Thyroid gland (tissue), 4 donors: ENCODE data around the gene FOXC1. TPM values are rescaled to one million over a fixed set of nuclear protein-coding genes. Genes with fewer than 3 reads are reported as not detected.
A peak's percentile ranks its signal among the peaks of the same experiment; 100 is the strongest.

Experiments used
- DNase-seq, 2 donors: peaks; one replicate each; pipeline ENCODE4 v3.0.0-alpha.2; 2019
- H3K27ac ChIP-seq, 3 donors: fragments of 200-600 bp; sonication (generic); 1 replicate in 2 of 3; 2 replicates in 1 of 3; pipeline ENCODE4 v1.5.1; 2016 to 2019; ENCODE audit warnings: mild to moderate bottlenecking in 1 of 3, moderate library complexity in 1 of 3
- H3K27me3 ChIP-seq: fragments of 200-600 bp; sonication (generic); one replicate; pipeline ENCODE4 v1.5.1; 2019
- H3K36me3 ChIP-seq, 2 donors: fragments of 200-600 bp; sonication (generic); one replicate each; pipeline ENCODE4 v1.5.1; 2016 to 2019
- H3K4me1 ChIP-seq, 2 donors: fragments of 200-600 bp; sonication (generic); one replicate each; pipeline ENCODE4 v1.5.1; 2017 to 2019
- H3K4me3 ChIP-seq, 3 donors: fragments of 200-600 bp; sonication (generic); replicated peaks in 1 of 3; 1 replicate in 2 of 3; 2 replicates in 1 of 3; pipeline ENCODE4 v1.5.1; 2016; ENCODE audit warnings: mild to moderate bottlenecking in 1 of 3
- H3K9me3 ChIP-seq: fragments of 200-600 bp; sonication (generic); one replicate; pipeline ENCODE4 v1.5.1; 2017
- POLR2A ChIP-seq, 2 donors: fragments of 450-650 bp; IDR thresholded peaks; one replicate each; pipeline ENCODE4 v1.6.1; 2017; ENCODE audit warnings: antibody characterized with exemption in 2 of 2, mild to moderate bottlenecking in 2 of 2, moderate library complexity in 1 of 2
- WGBS, 2 donors: methylation state at CpG; one replicate each; pipeline ENCODE4 v1.1.5; 2017; 5-methylcytosine and 5-hydroxymethylcytosine counted together
- intact Hi-C: fragments of 100-400 bp; cut with DNase I; formaldehyde crosslinking; loops from one replicate; pipeline ENCODE4 v1.15.1; 2023
- total RNA-seq, 4 donors: library from RNA; depleted of rRNA; stranded (reverse); fragments of >200 nt; gene quantifications; one replicate each; pipeline ENCODE4 v1.2.3, GENCODE V29; 2016
- TF ChIP-seq, protein P1 (sequence below), 6 experiments: fragments of 200-600 bp in 3 of 6; fragments of 450-650 bp in 3 of 6; sonication (generic) in 3 of 6; IDR thresholded peaks; one replicate each; pipeline ENCODE4 v1.5.1; 2016 to 2019; ENCODE audit warnings: antibody characterized with exemption in 6 of 6, mild to moderate bottlenecking in 2 of 6, inconsistent platforms in 1 of 6, moderate library complexity in 1 of 6

The FOXC1 gene
- total RNA-seq, 4 donors from 2014 or later: 3.8 to 8.1 (median 5.5) TPM

DNA sequence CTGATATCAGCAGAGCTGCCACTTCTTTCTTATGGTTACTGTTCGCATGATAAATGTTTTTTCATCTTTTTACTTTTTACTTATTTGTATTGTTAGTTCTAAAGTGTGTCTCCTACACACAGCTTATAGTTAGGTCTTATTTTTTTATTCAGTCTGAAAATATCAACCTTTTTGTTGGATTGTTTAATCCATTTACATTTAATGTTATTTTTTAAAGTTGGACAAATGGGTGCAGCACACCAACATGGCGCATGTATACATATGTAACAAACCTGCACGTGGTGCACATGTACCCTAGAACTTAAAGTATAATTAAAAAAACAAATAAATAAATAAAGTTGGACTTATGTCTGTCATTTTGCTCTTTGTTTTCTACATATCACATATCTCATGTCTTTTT, 40.3 kb upstream of the FOXC1 start:
- peaks cover 0 to under 1% of the 10 kb centered on the region in 2 donors for H3K4me1 ChIP-seq
- no peaks in the 10 kb centered on the region for H3K27me3 ChIP-seq
- 95 to 96% methylated on average over 3 of the region's 3 CpGs for WGBS, 2 donors
- H3K36me3 ChIP-seq: no peaks in the 10 kb centered on the region
- no peak overlapping the region for H3K27ac ChIP-seq
- H3K9me3 ChIP-seq: no peaks in the 10 kb centered on the region
- no peak for DNase-seq
- intact Hi-C loops: no loop called here
- TF ChIP-seq POLR2A (IDR thresholded peaks at IDR 0.05): no peak
- TF ChIP-seq, protein P1, sequence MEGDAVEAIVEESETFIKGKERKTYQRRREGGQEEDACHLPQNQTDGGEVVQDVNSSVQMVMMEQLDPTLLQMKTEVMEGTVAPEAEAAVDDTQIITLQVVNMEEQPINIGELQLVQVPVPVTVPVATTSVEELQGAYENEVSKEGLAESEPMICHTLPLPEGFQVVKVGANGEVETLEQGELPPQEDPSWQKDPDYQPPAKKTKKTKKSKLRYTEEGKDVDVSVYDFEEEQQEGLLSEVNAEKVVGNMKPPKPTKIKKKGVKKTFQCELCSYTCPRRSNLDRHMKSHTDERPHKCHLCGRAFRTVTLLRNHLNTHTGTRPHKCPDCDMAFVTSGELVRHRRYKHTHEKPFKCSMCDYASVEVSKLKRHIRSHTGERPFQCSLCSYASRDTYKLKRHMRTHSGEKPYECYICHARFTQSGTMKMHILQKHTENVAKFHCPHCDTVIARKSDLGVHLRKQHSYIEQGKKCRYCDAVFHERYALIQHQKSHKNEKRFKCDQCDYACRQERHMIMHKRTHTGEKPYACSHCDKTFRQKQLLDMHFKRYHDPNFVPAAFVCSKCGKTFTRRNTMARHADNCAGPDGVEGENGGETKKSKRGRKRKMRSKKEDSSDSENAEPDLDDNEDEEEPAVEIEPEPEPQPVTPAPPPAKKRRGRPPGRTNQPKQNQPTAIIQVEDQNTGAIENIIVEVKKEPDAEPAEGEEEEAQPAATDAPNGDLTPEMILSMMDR (IDR thresholded peaks at IDR 0.05): no peak
- H3K4me3 ChIP-seq: no peak overlapping the region

DNA sequence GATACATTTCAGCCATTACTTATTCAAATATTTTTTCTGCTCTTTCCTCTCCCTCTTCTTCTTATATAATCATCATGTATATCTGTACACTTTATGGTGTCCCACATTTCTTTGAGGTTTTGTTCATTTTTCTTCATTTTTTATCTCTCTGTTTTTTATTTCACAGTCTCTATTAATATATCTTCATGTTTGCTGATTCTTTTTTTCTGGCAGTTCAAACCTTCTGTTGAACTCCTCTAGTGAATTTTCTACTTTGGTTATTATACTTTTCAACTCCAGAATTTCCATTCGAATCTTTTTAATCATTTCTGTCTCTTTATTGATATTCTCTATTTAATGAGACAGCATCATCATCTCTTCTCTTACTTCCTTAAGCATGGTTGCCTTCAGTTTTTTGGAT, 38.9 kb upstream of the FOXC1 start:
- peaks cover 7 to 11% of the 10 kb centered on the region in 2 donors for H3K4me1 ChIP-seq
- H3K27ac ChIP-seq: no peak overlapping the region
- intact Hi-C loops: no loop called here
- H3K36me3 ChIP-seq: no peaks in the 10 kb centered on the region
- no peaks in the 10 kb centered on the region for H3K9me3 ChIP-seq
- H3K4me3 ChIP-seq: no peak overlapping the region
- TF ChIP-seq POLR2A (IDR thresholded peaks at IDR 0.05): no peak
- TF ChIP-seq, protein P1 (IDR thresholded peaks at IDR 0.05): no peak
- DNase-seq: no peak
- H3K27me3 ChIP-seq: no peaks in the 10 kb centered on the region
- whole genome bisulfite sequencing, 2 donors: 80 to 91% methylated on average over 1 of the region's 1 CpG

DNA sequence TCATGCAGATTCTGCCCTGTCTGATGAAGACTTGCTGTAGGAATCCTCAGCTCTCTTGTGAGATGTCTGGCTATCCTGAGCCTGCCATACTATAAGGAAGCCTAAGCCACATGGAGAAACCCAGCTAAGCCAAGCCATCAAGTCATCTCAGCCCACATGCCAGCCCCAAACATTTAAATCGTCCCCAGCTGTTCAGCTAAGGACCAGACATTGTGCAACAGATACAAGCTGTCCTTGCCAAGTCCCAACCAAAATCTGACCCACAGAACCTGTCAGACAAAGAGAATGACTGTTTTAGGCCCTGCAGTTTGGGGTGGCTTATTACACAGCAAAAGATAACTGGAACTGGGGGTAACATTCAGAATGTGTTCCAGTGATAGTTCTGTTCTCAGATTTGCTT, 36.8 kb upstream of the FOXC1 start:
- H3K27me3 ChIP-seq: no peaks in the 10 kb centered on the region
- H3K4me3 ChIP-seq: no peak overlapping the region
- intact Hi-C loops: no loop called here
- H3K4me1 ChIP-seq: peaks cover 7 to 15% of the 10 kb centered on the region in 2 donors
- no peaks in the 10 kb centered on the region for H3K9me3 ChIP-seq
- 45 to 62% methylated on average over 1 of the region's 1 CpG for WGBS, 2 donors
- no peak overlapping the region for H3K27ac ChIP-seq
- no peaks in the 10 kb centered on the region for H3K36me3 ChIP-seq
- TF ChIP-seq POLR2A (IDR thresholded peaks at IDR 0.05): no peak
- TF ChIP-seq, protein P1 (IDR thresholded peaks at IDR 0.05): no peak
- no peak for DNase-seq

DNA sequence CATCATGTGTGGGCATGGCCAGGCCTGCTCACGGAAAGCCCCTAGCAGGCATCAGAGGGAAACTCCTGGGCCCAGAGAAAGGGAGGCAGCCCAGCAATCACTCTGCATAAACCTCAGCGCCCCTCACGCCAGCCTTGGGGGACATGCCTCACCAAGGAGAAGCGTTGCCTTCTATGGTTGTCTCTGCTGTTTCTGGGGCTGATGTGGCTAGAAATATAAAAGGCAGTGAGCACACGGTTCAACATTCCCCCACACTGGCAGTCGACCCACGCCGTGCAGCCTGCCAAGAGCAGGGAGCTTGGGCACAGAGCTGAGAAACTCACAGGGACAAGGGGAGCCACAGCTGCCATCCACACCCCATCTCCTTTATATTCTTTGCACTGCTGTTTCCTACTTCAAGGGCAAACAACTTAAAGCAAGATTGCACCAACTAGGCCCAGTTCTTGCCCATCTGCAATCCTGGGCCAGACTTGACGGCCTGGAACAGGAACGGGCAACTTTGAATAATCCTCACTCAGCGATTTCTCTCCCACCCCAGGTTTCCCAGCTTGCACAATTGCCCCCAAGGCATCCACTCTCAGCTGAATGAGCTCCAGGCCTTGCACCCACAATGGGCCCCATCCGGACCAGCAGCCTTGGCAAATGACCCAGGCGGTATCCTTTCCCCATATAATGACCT, 35.5 kb upstream of the FOXC1 start:
- peaks cover 7 to 15% of the 10 kb centered on the region in 2 donors for H3K4me1 ChIP-seq
- peak; percentile 19 to 40 for DNase-seq
- 66 to 68% methylated on average over 13 of the region's 13 CpGs for WGBS, 2 donors
- H3K36me3 ChIP-seq: no peaks in the 10 kb centered on the region
- H3K9me3 ChIP-seq: no peaks in the 10 kb centered on the region
- intact Hi-C loops: no loop called here
- H3K27me3 ChIP-seq: no peaks in the 10 kb centered on the region
- TF ChIP-seq, protein P1 (IDR thresholded peaks at IDR 0.05): no peak
- TF ChIP-seq POLR2A (IDR thresholded peaks at IDR 0.05): no peak
- no peak overlapping the region for H3K27ac ChIP-seq
- no peak overlapping the region for H3K4me3 ChIP-seq

DNA sequence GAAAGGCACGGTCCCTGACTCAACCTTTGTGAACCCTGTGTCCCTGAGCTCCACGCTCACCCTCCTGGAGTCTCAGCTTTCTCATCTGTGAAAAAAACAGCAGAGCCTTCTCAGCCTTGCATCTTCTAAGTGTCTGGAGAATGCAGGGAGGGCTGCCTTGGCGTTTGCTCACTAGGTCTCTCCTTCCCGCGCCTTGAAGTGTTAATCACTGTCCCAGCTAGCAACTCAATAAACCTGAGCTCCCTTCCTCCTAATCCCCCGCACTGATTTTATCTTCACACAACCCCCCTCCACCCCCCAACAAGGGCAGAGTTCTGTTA, 34.9 kb upstream of the FOXC1 start:
- Histone ChIP-seq H3K4me1 (peaks cover 7 to 15% of the 10 kb centered on the region in 2 donors), H3K27ac (peak overlapping the region; percentile 61 to 85 (median 62)), H3K9me3 (no peaks in the 10 kb centered on the region), H3K36me3 (no peaks in the 10 kb centered on the region), H3K27me3 (no peaks in the 10 kb centered on the region), H3K4me3 (no peak overlapping the region)
- intact Hi-C loops: no loop called here
- WGBS, 2 donors: 59 to 66% methylated on average over 6 of the region's 6 CpGs
- TF ChIP-seq, protein P1 (IDR thresholded peaks at IDR 0.05): no peak
- TF ChIP-seq POLR2A (IDR thresholded peaks at IDR 0.05): no peak
- peak in 1 of 2 donors; percentile 14 for DNase-seq
